Measurements from ENCODE around the gene UGGT2.
"Not testable (repeated sequence)": the region's sequence is repeated elsewhere in the genome, so short reads cannot be mapped to it uniquely, and the experiment has no call there.

- not testable (repeated sequence) for TF ChIP-seq POLR2A, CTCF, POLR2AphosphoS5 (IDR thresholded peaks at IDR 0.05)
These were observed 271.3 kb downstream of the UGGT2 start for GRCh38 chr13:95781940-95782339.

Data from breast epithelium (tissue), 3 donors.